ENCODE measurements around the gene GNL3L.
"Not testable (repeated sequence)": the region's sequence is repeated elsewhere in the genome, so short reads cannot be mapped to it uniquely, and the experiment has no call there.

The GNL3L gene

GRCh38 chrX:54550821-54551220 lies 20.8 kb downstream of the GNL3L start:
- no peak for ATAC-seq
- TF ChIP-seq ZNF565 (CRISPR knock-in tag; conservative IDR thresholded peaks at IDR 0.05; ENCODE audit: low read depth), result no peak
- TF ChIP-seq CSRNP3 (CRISPR knock-in tag; IDR thresholded peaks at IDR 0.05), result no peak
- no peak for TF ChIP-seq ZNF70 (CRISPR knock-in tag; IDR thresholded peaks at IDR 0.05)
- TF ChIP-seq PPARA (CRISPR knock-in tag; IDR thresholded peaks at IDR 0.05; ENCODE audit: borderline replicate concordance), result no peak
- no peak for TF ChIP-seq GLIS3 (CRISPR knock-in tag; IDR thresholded peaks at IDR 0.05)
- no peak for TF ChIP-seq ZFP3 (CRISPR knock-in tag; IDR thresholded peaks at IDR 0.05)
- TF ChIP-seq SNAI2 (CRISPR knock-in tag; IDR thresholded peaks at IDR 0.05), result no peak
- TF ChIP-seq ZC3H10 (CRISPR knock-in tag; IDR thresholded peaks at IDR 0.05), result no peak
- no peak for TF ChIP-seq TOX (CRISPR knock-in tag; IDR thresholded peaks at IDR 0.05; ENCODE audit: borderline replicate concordance)
- TF ChIP-seq ARNTL (CRISPR knock-in tag; IDR thresholded peaks at IDR 0.05; ENCODE audit: borderline replicate concordance, low read depth), result no peak

- no peak for ATAC-seq
- TF ChIP-seq CSRNP3 (CRISPR knock-in tag; IDR thresholded peaks at IDR 0.05) (no peak), ESRRG (CRISPR knock-in tag; IDR thresholded peaks at IDR 0.05) (no peak), BACH2 (CRISPR knock-in tag; IDR thresholded peaks at IDR 0.05; ENCODE audit: borderline replicate concordance) (no peak), POU6F1 (CRISPR knock-in tag; IDR thresholded peaks at IDR 0.05; ENCODE audit: borderline replicate concordance, low read depth) (no peak), CREB5 (CRISPR knock-in tag; IDR thresholded peaks at IDR 0.05; ENCODE audit: low read depth) (no peak), CSDC2 (CRISPR knock-in tag; IDR thresholded peaks at IDR 0.05) (no peak), ZFP30 (CRISPR knock-in tag; IDR thresholded peaks at IDR 0.05) (no peak), ARNTL (CRISPR knock-in tag; IDR thresholded peaks at IDR 0.05; ENCODE audit: borderline replicate concordance, low read depth) (no peak), OSR1 (CRISPR knock-in tag; IDR thresholded peaks at IDR 0.05) (no peak), PATZ1 (CRISPR knock-in tag; IDR thresholded peaks at IDR 0.05; ENCODE audit: borderline replicate concordance) (no peak), TCF4 (CRISPR knock-in tag; IDR thresholded peaks at IDR 0.05; ENCODE audit: borderline replicate concordance) (no peak), SNAI2 (CRISPR knock-in tag; IDR thresholded peaks at IDR 0.05) (no peak), TSHZ2 (CRISPR knock-in tag; IDR thresholded peaks at IDR 0.05) (no peak)
These were observed 21.8 kb downstream of the GNL3L start for GRCh38 chrX:54551801-54552200.

- ATAC-seq, result not testable (repeated sequence)
These were observed 25.0 kb downstream of the GNL3L start for GRCh38 chrX:54555006-54555405.
